NCI-H524 (cell line): ENCODE measurements around the gene ALDOB.

ENCODE experiments used
- DNase-seq, 2 experiments: peaks; one replicate each; lab custom pipeline; 2025; lab: John Stamatoyannopoulos, UW

ALDOB gene

GRCh38 chr9:101383361-101383760 lies 52.2 kb downstream of the ALDOB start:
- DNase-seq: no peak

DNA sequence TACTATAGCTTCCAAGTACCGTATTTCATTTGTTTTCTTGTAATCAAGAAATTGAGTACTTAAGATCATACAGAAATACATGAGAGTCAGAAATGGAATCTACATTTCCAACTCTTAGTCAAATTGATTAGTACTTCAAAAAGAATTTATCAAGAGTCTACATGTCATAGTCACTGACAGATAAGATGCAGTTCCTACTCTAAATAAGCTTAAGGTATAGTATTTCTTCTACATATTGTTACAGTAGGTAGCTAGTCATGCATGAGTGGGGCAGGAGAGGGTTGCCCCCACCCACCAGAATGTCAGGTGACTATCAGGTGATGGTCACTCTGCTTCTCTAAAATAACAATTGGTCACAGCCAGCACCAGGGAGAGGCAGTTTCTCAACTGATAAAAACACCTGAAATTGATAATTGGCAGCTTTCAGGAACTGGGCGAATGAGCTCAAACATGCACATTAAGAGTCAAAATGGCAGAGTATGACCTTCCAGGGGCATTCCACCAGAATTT lies 53.7 kb downstream of the ALDOB start:
- DNase-seq: no peak

DNA sequence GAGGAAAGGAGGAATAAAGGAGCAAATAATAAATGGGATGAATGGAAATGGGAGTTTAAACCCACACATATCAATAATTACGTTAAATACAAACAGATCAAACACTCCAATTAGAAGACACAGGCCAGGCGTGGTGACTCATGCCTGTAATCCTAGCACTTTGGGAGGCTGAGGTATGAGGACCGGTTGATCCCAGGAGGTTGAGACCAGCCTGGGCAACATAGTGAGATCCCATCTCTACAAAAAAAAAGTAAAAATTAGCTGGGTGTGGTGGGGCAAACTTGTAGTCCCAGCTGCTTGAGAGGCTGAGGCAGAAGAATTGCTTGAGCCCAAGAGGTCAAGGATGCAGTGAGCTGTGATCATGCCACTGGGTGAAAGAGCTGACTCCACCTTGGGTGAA lies 54.5 kb downstream of the ALDOB start:
- no peak for DNase-seq

DNA sequence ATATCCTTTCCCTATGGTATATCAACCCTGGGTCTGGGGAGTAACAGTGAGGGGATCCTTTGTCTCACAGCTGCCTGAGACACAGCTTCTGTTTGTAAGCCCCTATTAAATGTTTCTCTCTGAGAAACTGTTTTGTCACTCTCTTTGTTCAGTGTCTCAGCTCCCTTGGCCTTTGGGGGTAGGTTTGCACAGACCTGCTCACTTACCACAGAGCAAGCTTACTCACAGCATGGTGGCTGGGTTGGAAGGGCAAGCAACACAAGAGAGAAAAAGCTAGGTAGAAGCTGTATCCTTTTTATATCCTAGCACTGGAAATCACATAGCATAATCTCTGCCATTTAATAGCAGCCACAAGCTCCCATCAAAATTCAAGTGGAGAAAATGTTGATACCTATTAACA lies 55.3 kb downstream of the ALDOB start:
- DNase-seq: no peak

DNA sequence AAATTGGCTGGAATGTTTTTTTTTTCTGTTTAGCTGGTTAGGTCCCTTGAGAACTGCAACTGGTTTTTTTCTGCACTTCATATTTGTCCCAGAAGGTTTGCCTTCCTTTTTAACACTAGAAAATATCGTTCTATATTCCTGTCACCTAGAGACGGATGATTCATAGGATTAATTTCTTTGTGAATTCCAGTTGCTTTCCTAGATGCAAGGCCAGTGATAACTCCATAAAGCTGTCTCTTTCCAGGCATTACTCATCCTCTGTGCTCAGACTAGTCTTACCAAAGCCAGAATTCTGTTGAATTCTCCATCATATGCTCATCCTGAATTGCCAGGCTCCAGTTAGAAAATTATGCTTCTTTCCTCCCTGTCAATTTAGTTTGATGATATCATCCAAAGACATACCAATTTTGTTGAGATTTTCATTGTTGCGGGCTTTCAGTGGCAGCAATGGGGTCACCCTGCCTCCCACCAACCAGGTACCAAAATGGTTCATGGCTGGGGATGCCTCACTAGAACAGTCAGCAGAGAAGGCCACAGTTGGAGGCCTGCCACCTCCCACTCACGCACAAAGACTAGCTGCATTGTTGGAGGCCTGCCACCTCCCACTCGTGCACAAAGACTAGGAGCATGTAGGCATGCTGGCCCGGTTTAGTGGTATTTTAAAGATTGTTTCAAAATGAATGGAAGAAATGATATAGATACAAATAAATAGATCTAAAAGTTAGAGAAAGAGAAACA lies 59.3 kb downstream of the ALDOB start:
- DNase-seq: no peak

GRCh38 chr9:101375546-101375945 lies 60.0 kb downstream of the ALDOB start:
- no peak for DNase-seq

DNA sequence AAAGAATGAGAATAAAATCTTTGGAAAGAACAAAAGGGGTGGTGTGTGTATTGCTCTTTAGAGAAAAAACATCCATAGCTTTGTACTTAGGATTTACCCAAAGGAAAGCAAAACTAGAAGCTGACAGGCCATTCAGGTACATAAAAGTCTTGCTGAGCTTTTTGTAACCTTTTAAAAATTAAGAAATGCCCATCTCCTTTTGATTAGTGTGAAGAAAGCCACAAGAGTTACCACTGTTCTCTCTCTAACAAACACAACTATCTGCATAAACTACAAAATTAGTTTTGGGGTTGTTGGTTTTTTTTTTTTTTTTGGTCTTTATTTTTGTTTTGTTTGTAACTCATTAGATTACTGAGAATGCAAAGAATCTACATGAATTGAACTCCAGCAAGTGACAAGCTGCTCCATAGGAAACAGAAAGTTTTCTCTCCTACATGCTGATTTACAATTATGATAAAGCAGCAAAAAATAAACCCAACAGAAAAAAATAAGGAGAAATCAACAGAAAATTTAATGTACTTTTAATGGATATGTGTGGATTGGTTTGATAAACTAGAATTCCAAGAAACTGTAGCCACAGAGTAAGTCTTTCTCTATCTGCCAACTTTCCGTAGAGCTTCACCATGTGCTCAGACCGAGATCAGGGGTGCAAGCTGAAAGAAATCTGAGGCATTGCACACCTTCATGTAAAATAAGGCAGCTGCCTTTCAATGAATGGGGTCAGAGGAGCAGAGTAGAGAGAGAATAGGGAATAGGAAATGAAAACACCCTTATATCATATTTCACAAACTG lies 63.1 kb downstream of the ALDOB start:
- no peak for DNase-seq

DNA sequence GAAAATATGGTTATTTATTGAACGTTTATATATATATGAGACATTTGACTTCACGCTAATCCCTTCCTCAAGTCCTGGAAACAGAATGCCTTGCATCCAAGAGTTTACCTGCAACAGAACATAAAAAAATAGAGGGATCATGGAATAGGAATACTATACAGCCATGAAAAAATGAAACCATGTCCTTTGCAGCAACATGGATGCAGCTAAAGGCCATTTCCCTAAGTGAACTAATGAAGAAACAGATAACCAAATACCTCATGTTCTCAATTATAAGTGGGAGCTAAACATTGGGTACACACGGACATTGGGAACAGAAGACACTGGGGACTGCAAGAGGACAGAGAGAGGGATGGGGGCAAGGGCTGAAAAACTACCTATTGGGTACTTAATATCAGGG lies 63.8 kb downstream of the ALDOB start:
- DNase-seq: no peak
